B cell (primary cell): ENCODE measurements around the gene SNX19. TPM values are rescaled to one million over a fixed set of nuclear protein-coding genes. Genes with fewer than 3 reads are reported as not detected.

Source experiments
- ATAC-seq: fragments of 200-7000 bp; cut with Tn5 transposase; one replicate; pipeline ENCODE4 v1.10.0; 2021; ENCODE audit warnings: low read depth, mild to moderate bottlenecking, moderate number of reproducible peaks, moderate library complexity
- CTCF ChIA-PET: fragments of 350-600 bp; sonication (Branson Sonifier 250); formaldehyde crosslinking; loops from one replicate; lab custom pipeline; 2021; ENCODE audit warnings: antibody characterized with exemption, inconsistent platforms; lab: Charles Lee
- POLR2A ChIA-PET: fragments of 350-600 bp; sonication (Branson Sonifier 250); formaldehyde crosslinking; loops from one replicate; lab custom pipeline; 2021; ENCODE audit warnings: antibody characterized with exemption; lab: Charles Lee
- DNase-seq: peaks from one replicate; pipeline ENCODE4 v3.0.0; 2013
- H2AFZ ChIP-seq: 2 replicates; pipeline ENCODE4 v1.6.1; 2012; ENCODE audit warnings: mild to moderate bottlenecking, low read depth, low read length; ENCODE audit not compliant: insufficient read depth, poor library complexity, severe bottlenecking
- H3K27ac ChIP-seq, 2 donors: 1 replicate in 1 of 2; 2 replicates in 1 of 2; pipeline ENCODE4 v1.5.1; 2012 to 2013; ENCODE audit warnings: low read length in 2 of 2, mild to moderate bottlenecking in 2 of 2, moderate library complexity in 1 of 2
- H3K27me3 ChIP-seq, 4 experiments: fragments of 200-600 bp in 1 of 4; sonication (generic) in 1 of 4; replicated peaks in 1 of 4; 1 replicate in 2 of 4; 2 replicates in 2 of 4; pipeline versions ENCODE4 v1.6.1 to v1.7.0; 2013 to 2016; ENCODE audit warnings: low read length in 3 of 4, mild to moderate bottlenecking in 2 of 4, mixed read lengths in 1 of 4, moderate library complexity in 1 of 4; ENCODE audit not compliant: insufficient read depth in 4 of 4, control insufficient read depth in 3 of 4; ENCODE audit errors: control extremely low read depth in 1 of 4
- H3K36me3 ChIP-seq, 2 experiments: replicated peaks in 1 of 2; 1 replicate in 1 of 2; 2 replicates in 1 of 2; pipeline versions ENCODE4 v1.6.1 to v1.7.1; 2013; ENCODE audit warnings: low read length in 1 of 2; ENCODE audit not compliant: insufficient read depth in 2 of 2, control insufficient read depth in 1 of 2; ENCODE audit errors: control extremely low read depth in 1 of 2, extremely low read depth in 1 of 2
- H3K4me1 ChIP-seq, 2 donors: fragments of 200-600 bp in 1 of 2; sonication (generic) in 1 of 2; 1 replicate in 1 of 2; 2 replicates in 1 of 2; pipeline versions ENCODE4 v1.5.1 to v1.6.1; 2013 to 2017; ENCODE audit warnings: low read length in 2 of 2; ENCODE audit not compliant: control insufficient read depth in 2 of 2, insufficient read depth in 2 of 2
- H3K4me2 ChIP-seq: replicated peaks from 2 replicates; pipeline ENCODE3; 2012; ENCODE audit warnings: mild to moderate bottlenecking, low read depth, low read length; ENCODE audit not compliant: poor library complexity, severe bottlenecking
- H3K4me3 ChIP-seq, 5 experiments: fragments of 200-600 bp in 1 of 5; sonication (generic) in 1 of 5; 1 replicate in 3 of 5; 2 replicates in 2 of 5; pipeline versions ENCODE4 v1.5.1 to v1.7.0; 2011 to 2016; ENCODE audit warnings: low read length in 4 of 5, mild to moderate bottlenecking in 4 of 5, low read depth in 2 of 5, control low read depth in 1 of 5, moderate library complexity in 1 of 5; ENCODE audit not compliant: insufficient read depth in 1 of 5; ENCODE audit errors: control extremely low read depth in 1 of 5, extremely low read depth in 1 of 5
- H3K79me2 ChIP-seq: fragments of 200-600 bp; sonication (generic); one replicate; pipeline ENCODE4 v1.6.0; 2016; ENCODE audit warnings: low read length; ENCODE audit not compliant: control insufficient read depth, insufficient read depth
- H3K9ac ChIP-seq: fragments of 200-600 bp; sonication (generic); 2 replicates; pipeline ENCODE4 v1.6.1; 2017; ENCODE audit warnings: mild to moderate bottlenecking, low read length, moderate library complexity
- H3K9me3 ChIP-seq, 3 donors: one replicate each; pipeline versions ENCODE4 v1.6.1 to v1.7.1; 2013; ENCODE audit warnings: low read length in 2 of 3; ENCODE audit not compliant: control insufficient read depth in 2 of 3, insufficient read depth in 1 of 3; ENCODE audit errors: control extremely low read depth in 1 of 3
- H4K20me1 ChIP-seq: 2 replicates; pipeline ENCODE4 v1.6.0; 2012; ENCODE audit warnings: mild to moderate bottlenecking, low read length; ENCODE audit not compliant: insufficient read depth, control insufficient read depth, poor library complexity, severe bottlenecking
- H3K27ac Mint-ChIP-seq: one replicate; pipeline ENCODE4 v1.8.0; 2021; ENCODE audit warnings: mixed read lengths
- H3K27me3 Mint-ChIP-seq: one replicate; pipeline ENCODE4 v1.8.0; 2021; ENCODE audit warnings: mixed read lengths
- H3K4me1 Mint-ChIP-seq: one replicate; pipeline ENCODE4 v1.8.0; 2021; ENCODE audit warnings: mixed read lengths
- H3K4me3 Mint-ChIP-seq: one replicate; pipeline ENCODE4 v1.8.0; 2021; ENCODE audit warnings: mixed read lengths
- H3K9me3 Mint-ChIP-seq: one replicate; pipeline ENCODE4 v1.8.0; 2022; ENCODE audit warnings: mixed read lengths; ENCODE audit not compliant: insufficient read depth
- CTCF ChIP-seq: fragments of 200-600 bp; IDR thresholded peaks from one replicate; pipeline ENCODE4 v1.8.0; 2022; ENCODE audit warnings: antibody characterized with exemption, mild to moderate bottlenecking
- EZH2 ChIP-seq: IDR thresholded peaks from 2 replicates; pipeline ENCODE4 v1.6.1; 2012; ENCODE audit warnings: borderline replicate concordance, low read depth, mild to moderate bottlenecking, moderate library complexity, low read length; ENCODE audit not compliant: insufficient read depth, poor library complexity, severe bottlenecking
- WGBS: methylation state at CpG from one replicate; pipeline ENCODE4 v1.1.5; 2013; ENCODE audit warnings: missing lambda C conversion rate; ENCODE audit not compliant: insufficient coverage; 5-methylcytosine and 5-hydroxymethylcytosine counted together
- intact Hi-C: fragments of 100-400 bp; cut with micrococcal nuclease; formaldehyde crosslinking; loops from one replicate; pipeline ENCODE4 v1.10.0; 2022
- polyA plus RNA-seq: library from polyadenylated mRNA; depleted of rRNA; stranded (reverse); fragments of >200 nt; gene quantifications from 2 replicates; pipeline ENCODE4 v1.2.3, GENCODE V29; 2012
- total RNA-seq, 2 donors: library from RNA; stranded (reverse); fragments of 120-200 nt in 1 of 2; gene quantifications; 1 replicate in 1 of 2; 2 replicates in 1 of 2; pipeline versions ENCODE4 v1.2.3 to v1.2.4, GENCODE V29; 2013 to 2022

Gene SNX19
- total and polyA plus RNA-seq, 2 donors (not counting 1 experiment from before 2014, with no cell fraction given) = 24.2 to 74.0 TPM

GRCh38 chr11:130879836-130880235 is 36.4 kb downstream of the SNX19 start:
- no peak overlapping the region for H2AFZ ChIP-seq
- ATAC-seq = no peak
- TF ChIP-seq EZH2 (no peak), CTCF (no peak)
- CTCF ChIA-PET = interaction anchor here (1.1 to 1.6 kb wide), 3 partner anchors 15 to 449 kb away, joined by 3 read pairs; no protein-coding TSS in a partner anchor
- H3K27me3 ChIP-seq = no peaks in the 10 kb centered on the region
- no peak overlapping the region for H3K27ac ChIP-seq
- H3K4me3 Mint-ChIP-seq = no peak overlapping the region
- no peaks in the 10 kb centered on the region for H3K9me3 ChIP-seq
- H4K20me1 ChIP-seq = no peaks in the 10 kb centered on the region
- DNase-seq = no peak
- intact Hi-C loops = no loop called here
- H3K4me1 Mint-ChIP-seq = no peaks in the 10 kb centered on the region
- POLR2A ChIA-PET = no interaction called here
- H3K4me1 ChIP-seq = no peaks in the 10 kb centered on the region
- H3K9ac ChIP-seq = no peak overlapping the region
- H3K27ac Mint-ChIP-seq = no peak overlapping the region
- no peak overlapping the region for H3K4me2 ChIP-seq
- H3K79me2 ChIP-seq = no peaks in the 10 kb centered on the region
- no peaks in the 10 kb centered on the region for H3K27me3 Mint-ChIP-seq
- H3K36me3 ChIP-seq = peaks cover 16 to 86% of the 10 kb centered on the region in 2 experiments
- no peaks in the 10 kb centered on the region for H3K9me3 Mint-ChIP-seq
- H3K4me3 ChIP-seq = no peak overlapping the region

GRCh38 chr11:130876931-130877915 is 39.1 kb downstream of the SNX19 start:
- ChIA-PET POLR2A (no interaction called here), CTCF (interaction anchor here (1.4 to 2.1 kb wide), 2 partner anchors 15 to 17 kb away, joined by 7 read pairs; no protein-coding TSS in a partner anchor)
- WGBS = 88% methylated on average over 5 of the region's 6 CpGs
- no peaks in the 10 kb centered on the region for H3K27me3 Mint-ChIP-seq
- H3K4me1 Mint-ChIP-seq = no peaks in the 10 kb centered on the region
- H3K36me3 ChIP-seq = peaks cover 20 to 87% of the 10 kb centered on the region in 2 experiments
- H3K27ac Mint-ChIP-seq = no peak overlapping the region
- intact Hi-C loops = no loop called here
- H3K9me3 ChIP-seq = no peaks in the 10 kb centered on the region
- DNase-seq (no peak), ATAC-seq (no peak)
- no peak for TF ChIP-seq CTCF
- no peak for TF ChIP-seq EZH2
- no peaks in the 10 kb centered on the region for H3K4me1 ChIP-seq
- H3K4me2 ChIP-seq = no peak overlapping the region
- H3K27ac ChIP-seq = no peak overlapping the region
- no peak overlapping the region for H2AFZ ChIP-seq
- H3K27me3 ChIP-seq = no peaks in the 10 kb centered on the region
- no peaks in the 10 kb centered on the region for H4K20me1 ChIP-seq
- H3K79me2 ChIP-seq = no peaks in the 10 kb centered on the region
- H3K4me3 ChIP-seq = no peak overlapping the region
- no peaks in the 10 kb centered on the region for H3K9me3 Mint-ChIP-seq
- no peak overlapping the region for H3K9ac ChIP-seq
- no peak overlapping the region for H3K4me3 Mint-ChIP-seq
